HEK293T (cell line): Measurements from ENCODE around the gene BRCA2.

Experiments used
- BHLHE40 ChIP-seq: fragments of 450-650 bp; IDR thresholded peaks from 2 replicates; pipeline ENCODE4 v1.6.1; 2016; ENCODE audit warnings: mild to moderate bottlenecking, moderate library complexity, borderline replicate concordance
- ELF4 ChIP-seq: fragments of 450-650 bp; IDR thresholded peaks from 2 replicates; pipeline ENCODE4 v1.6.1; 2017; ENCODE audit warnings: antibody characterized with exemption
- FOXM1 ChIP-seq: fragments of 450-650 bp; IDR thresholded peaks from 2 replicates; pipeline ENCODE4 v1.6.1; 2017; ENCODE audit warnings: mild to moderate bottlenecking, borderline replicate concordance
- LEF1 ChIP-seq: fragments of 450-650 bp; IDR thresholded peaks from 2 replicates; pipeline ENCODE4 v1.6.1; 2017; ENCODE audit warnings: mild to moderate bottlenecking, borderline replicate concordance
- PKNOX1 ChIP-seq: fragments of 450-650 bp; IDR thresholded peaks from 2 replicates; pipeline ENCODE4 v1.6.1; 2016
- SP1 ChIP-seq: fragments of 450-650 bp; IDR thresholded peaks from 2 replicates; pipeline ENCODE4 v1.6.1; 2017
- SUZ12 ChIP-seq: fragments of 450-650 bp; IDR thresholded peaks from 2 replicates; pipeline ENCODE4 v1.6.1; 2016; ENCODE audit warnings: mild to moderate bottlenecking
- TARDBP ChIP-seq: fragments of 450-650 bp; IDR thresholded peaks from 2 replicates; pipeline ENCODE4 v1.6.1; 2016

- no peak for TF ChIP-seq SP1
- no peak for TF ChIP-seq BHLHE40
- TF ChIP-seq ELF4 = no peak
- TF ChIP-seq PKNOX1 = no peak
- no peak for TF ChIP-seq LEF1
- no peak for TF ChIP-seq FOXM1
- TF ChIP-seq TARDBP = no peak
- no peak for TF ChIP-seq SUZ12
Observed at GRCh38 chr13:32414580-32414979, 99.3 kb downstream of the BRCA2 start.
